HCT116 (cell line): ENCODE data around the gene ANGPT4.

Experiments
- POLR2AphosphoS5 ChIP-seq: IDR thresholded peaks from 2 replicates; pipeline ENCODE4 v1.6.1; 2011; ENCODE audit warnings: mild to moderate bottlenecking, low read depth, low read length, moderate library complexity
- SIN3A ChIP-seq: IDR thresholded peaks from 2 replicates; pipeline ENCODE4 v1.6.1; 2012; ENCODE audit warnings: low read depth
- YY1 ChIP-seq: IDR thresholded peaks from 2 replicates; pipeline ENCODE4 v1.6.1; 2011; ENCODE audit warnings: low read length, low read depth, moderate library complexity, mild to moderate bottlenecking; ENCODE audit not compliant: insufficient replicate concordance; ENCODE audit errors: extremely low read depth
- ZNF274 ChIP-seq: fragments of 200-500 bp; sonication (Bioruptor generic); IDR thresholded peaks from 2 replicates; pipeline ENCODE4 v1.6.1; 2014; ENCODE audit warnings: mild to moderate bottlenecking, low read depth, low read length, inconsistent platforms
- TF ChIP-seq, protein P1 (sequence below), 3 experiments: fragments of 200-600 bp in 1 of 3; sonication (generic) in 1 of 3; IDR thresholded peaks in 2 of 3; conservative IDR thresholded peaks in 1 of 3; 2 replicates each; pipeline ENCODE4 v1.5.1; 2012 to 2017; ENCODE audit warnings: low read depth in 2 of 3, low read length in 2 of 3, antibody characterized with exemption in 1 of 3, borderline replicate concordance in 1 of 3, control low read depth in 1 of 3, mild to moderate bottlenecking in 1 of 3, mixed read lengths in 1 of 3, mixed run types in 1 of 3, moderate library complexity in 1 of 3; ENCODE audit not compliant: insufficient read depth in 1 of 3

DNA sequence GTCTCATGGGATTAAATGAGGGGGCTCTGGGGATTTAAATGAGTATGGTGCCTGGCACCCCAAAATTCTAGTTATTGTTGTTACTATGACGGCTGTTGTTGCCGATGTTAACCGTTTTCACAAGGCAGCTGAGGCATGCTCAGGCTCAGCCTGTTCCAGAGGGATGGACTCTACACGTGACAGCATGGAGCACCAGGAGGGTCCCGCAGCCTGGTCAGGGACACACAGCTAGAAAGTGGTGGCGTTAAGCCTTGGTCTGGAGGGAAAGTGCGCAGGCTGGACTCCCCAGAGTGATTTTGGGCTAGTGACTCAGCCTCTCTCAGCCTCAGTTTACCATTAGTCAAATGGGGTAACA is 75.7 kb downstream of the ANGPT4 start:
- TF ChIP-seq, protein P1, sequence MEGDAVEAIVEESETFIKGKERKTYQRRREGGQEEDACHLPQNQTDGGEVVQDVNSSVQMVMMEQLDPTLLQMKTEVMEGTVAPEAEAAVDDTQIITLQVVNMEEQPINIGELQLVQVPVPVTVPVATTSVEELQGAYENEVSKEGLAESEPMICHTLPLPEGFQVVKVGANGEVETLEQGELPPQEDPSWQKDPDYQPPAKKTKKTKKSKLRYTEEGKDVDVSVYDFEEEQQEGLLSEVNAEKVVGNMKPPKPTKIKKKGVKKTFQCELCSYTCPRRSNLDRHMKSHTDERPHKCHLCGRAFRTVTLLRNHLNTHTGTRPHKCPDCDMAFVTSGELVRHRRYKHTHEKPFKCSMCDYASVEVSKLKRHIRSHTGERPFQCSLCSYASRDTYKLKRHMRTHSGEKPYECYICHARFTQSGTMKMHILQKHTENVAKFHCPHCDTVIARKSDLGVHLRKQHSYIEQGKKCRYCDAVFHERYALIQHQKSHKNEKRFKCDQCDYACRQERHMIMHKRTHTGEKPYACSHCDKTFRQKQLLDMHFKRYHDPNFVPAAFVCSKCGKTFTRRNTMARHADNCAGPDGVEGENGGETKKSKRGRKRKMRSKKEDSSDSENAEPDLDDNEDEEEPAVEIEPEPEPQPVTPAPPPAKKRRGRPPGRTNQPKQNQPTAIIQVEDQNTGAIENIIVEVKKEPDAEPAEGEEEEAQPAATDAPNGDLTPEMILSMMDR (IDR thresholded peaks at IDR 0.05 in 2 of 3, conservative IDR thresholded peaks at IDR 0.05 in 1 of 3; ENCODE audit: borderline replicate concordance in 1 of 3, insufficient read depth in 1 of 3, low read depth in 2 of 3, low read length in 2 of 3) = no peak
- TF ChIP-seq SIN3A (no peak), YY1 (no peak), ZNF274 (no peak), POLR2AphosphoS5 (no peak)
